Glomerular endothelial cell (primary cell): ENCODE measurements around the gene DMXL2. TPM values are rescaled to one million over a fixed set of nuclear protein-coding genes. Genes with fewer than 3 reads are reported as not detected.
"Not testable (repeated sequence)": the region's sequence is repeated elsewhere in the genome, so short reads cannot be mapped to it uniquely, and the experiment has no call there.

Source experiments
- DNase-seq: peaks from one replicate; pipeline ENCODE4 v3.0.0-alpha.2; 2011; ENCODE audit warnings: low read depth, low spot score; ENCODE audit errors: extremely low read depth
- total RNA-seq: library from RNA; depleted of rRNA; stranded (reverse); fragments of >200 nt; gene quantifications from 2 replicates; pipeline ENCODE4 v1.2.3, GENCODE V29; 2015

Gene DMXL2
- total RNA-seq, 1 donor from 2014 or later = 17.6 TPM

DNA sequence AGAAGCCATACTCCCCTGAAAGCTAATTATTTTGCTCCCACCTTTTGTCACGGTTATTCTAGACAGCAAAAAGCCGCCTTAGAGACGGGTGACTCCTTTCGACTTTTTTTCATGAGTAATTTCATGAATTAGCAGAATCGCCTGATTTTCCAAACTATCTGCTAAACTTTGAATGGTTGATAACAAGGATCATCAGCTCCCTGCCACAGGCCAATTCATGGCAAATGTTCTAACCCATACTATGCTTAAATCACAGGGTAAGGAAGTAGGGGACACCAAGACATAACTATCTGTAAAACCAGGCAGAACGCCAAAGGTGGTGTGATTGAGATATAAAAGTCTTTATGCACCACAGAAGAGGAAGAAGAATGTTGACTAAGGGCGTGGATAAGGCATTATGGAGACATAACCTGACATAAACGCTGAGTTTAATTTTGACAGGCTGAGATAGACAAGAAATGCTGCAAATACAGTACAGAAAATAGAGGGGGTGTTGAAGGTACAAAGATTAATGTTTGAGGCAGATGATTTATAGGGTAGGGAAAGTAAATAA is 891 bp upstream of the DMXL2 start:
- DNase-seq = no peak

- no peak for DNase-seq
Observed at GRCh38 chr15:51621936-51622603, 501 bp downstream of the DMXL2 start.

- DNase-seq = no peak
Observed at GRCh38 chr15:51621155-51621765, 1.3 kb downstream of the DMXL2 start.

- no peak for DNase-seq
Observed at GRCh38 chr15:51620641-51621040, 1.9 kb downstream of the DMXL2 start.

DNA sequence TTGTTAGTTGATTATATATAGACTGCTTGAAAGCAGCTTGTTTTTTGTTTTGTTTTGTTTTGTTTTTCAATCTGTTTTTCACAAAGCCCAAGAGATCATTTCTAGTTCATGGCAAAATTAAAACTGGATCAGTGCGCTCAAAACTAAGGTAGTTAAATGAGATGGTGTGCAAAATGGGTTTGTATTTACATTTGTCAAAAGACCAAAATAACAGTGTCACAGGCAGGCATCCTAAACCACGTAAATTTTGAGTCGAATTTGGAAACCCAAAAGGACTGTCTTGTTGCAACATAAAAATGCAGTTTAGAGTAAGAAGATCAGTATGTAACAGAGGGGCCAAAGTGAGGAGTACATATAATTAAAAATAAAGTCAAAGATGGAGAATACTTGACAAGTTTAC is 2.4 kb downstream of the DMXL2 start:
- no peak for DNase-seq

GRCh38 chr15:51619331-51620035 is 3.1 kb downstream of the DMXL2 start:
- DNase-seq = no peak

DNA sequence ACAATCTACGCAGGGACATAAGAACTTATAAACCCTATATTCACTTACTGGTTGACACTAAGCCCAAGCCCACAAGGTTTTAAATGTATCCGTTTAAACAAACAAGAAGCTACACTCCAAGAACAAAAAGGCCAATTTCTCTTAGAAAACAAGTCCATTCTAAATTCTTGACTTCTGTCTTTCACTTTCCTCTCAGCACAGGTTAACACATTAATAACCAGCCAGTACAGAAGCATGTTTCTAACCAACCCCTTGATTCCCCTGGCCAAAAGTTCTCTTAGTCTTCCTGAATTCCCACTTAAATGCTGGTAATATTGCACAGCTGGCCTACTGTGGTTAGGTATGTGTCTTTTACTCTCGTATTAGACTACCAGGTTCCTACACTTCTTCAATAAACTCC is 4.7 kb downstream of the DMXL2 start:
- no peak for DNase-seq

DNA sequence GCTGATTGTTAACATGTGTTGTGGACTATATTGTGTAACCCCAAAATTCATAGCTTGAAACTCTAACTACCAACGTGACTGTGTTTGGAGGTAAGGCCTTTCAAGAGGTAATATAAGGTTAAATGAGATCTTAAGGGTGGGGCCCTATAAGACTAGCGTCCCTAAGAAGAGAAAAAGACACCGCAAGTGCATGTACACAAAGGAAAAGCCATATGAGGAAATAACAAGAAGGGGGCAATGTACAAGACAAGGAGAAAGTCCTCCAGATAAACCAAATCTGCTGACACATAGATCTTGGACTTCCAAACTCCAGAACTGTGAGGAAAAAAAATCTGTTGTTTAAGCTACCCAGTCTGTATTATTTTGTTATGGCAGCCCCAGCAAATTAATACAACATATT is 8.6 kb downstream of the DMXL2 start:
- DNase-seq = no peak

GRCh38 chr15:51612669-51613068 is 9.9 kb downstream of the DMXL2 start:
- DNase-seq = not testable (repeated sequence)

- not testable (repeated sequence) for DNase-seq
Observed at GRCh38 chr15:51603462-51603948, 19.1 kb downstream of the DMXL2 start.

- no peak for DNase-seq
Observed at GRCh38 chr15:51603002-51603401, 19.6 kb downstream of the DMXL2 start.

- DNase-seq = no peak
Observed at GRCh38 chr15:51602484-51602883, 20.1 kb downstream of the DMXL2 start.

DNA sequence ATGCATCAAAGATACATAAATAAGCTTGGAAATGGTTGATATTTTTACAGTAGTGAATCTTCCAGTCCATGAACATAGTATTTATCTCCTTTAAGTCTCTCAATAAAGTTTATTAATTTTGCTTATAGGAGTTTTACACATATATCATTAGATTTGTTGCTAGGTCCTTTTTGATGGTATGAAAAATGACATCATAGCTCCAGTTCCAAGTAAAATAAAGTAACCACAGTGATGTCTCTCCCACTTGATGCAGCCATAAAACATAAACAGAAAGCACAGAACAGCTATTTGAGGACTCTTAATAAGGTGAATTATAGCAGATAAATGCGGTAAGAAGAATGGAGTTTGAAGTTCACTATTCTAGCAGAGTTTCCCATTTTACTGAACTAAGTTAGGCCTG is 20.8 kb downstream of the DMXL2 start:
- DNase-seq = no peak

DNA sequence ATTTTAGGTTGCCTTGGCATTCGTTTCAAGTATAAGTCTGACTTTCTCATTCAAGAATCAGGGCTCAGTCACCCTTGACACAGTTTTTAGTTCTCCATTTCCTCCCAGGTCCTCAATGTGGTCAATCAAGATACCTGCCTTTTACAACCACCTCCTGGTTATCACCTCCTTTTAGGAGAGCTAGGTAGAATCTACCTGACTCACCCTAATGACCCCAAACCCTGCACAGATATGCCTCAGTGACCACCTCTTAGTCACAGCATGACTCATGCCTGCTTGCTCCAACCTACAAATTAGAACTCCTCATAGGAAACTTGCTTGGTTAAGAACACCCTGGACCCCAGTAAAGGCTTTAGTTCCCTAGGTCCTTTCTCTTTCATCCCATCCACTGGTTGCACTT is 22.5 kb downstream of the DMXL2 start:
- DNase-seq = no peak

DNA sequence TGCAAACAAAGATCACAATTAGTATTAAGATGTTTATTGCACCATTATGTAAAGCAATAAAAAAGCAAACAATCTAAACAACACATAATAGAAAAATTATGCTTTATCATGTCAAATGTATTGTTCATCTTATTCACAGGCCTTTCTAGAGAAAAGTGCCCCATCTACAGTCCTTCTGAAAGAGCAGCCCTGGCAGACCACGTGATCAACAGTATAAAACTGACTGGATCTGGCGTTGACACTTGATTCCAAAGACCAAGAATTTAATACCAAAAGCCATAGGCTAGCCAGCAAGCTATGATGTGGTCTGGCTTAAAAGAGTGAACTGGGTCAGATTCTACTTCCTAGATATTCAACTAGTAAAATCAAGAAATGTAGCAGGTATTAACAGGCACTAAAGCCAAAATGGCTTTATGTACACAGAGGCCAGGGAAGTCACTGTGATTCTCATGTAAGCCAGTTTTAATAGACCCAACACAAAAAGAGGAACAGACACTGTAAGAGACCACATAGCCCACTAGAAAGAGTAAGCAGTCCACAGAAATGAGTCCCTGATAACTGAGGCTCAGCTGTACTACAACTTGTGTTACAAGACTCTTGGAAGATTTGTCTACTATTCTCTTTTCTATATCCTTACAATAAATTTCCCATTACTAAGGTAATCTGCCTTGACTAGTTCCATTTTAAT is 32.5 kb downstream of the DMXL2 start:
- no peak for DNase-seq

GRCh38 chr15:51588966-51589365 is 33.6 kb downstream of the DMXL2 start:
- DNase-seq = no peak

DNA sequence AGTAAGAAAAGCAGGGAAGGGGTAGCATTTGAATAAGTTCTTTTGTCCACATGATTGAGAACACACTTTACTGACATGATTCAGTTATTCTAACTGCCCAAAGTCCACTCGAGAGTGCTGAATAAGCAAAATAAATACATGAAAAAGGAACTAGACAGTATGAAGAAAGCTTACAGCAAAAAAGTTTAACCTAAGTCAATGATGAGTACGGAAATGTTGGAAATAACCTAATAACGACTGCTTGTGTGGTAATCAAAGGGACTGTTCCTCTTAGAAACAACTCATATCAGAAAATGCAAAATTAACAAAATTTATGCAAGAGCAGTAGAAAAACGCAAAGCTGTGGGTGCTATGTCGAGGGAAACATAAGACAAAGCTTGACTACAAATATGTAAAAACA is 36.6 kb downstream of the DMXL2 start:
- DNase-seq = no peak

GRCh38 chr15:51580982-51581381 is 41.6 kb downstream of the DMXL2 start:
- DNase-seq = no peak

- no peak for DNase-seq
Observed at GRCh38 chr15:51580385-51580784, 42.2 kb downstream of the DMXL2 start.

- no peak for DNase-seq
Observed at GRCh38 chr15:51579012-51579411, 43.6 kb downstream of the DMXL2 start.
